Astrocyte of the spinal cord (primary cell): ENCODE measurements around the gene RHOJ.

ENCODE experiments used
- DNase-seq: peaks from one replicate; pipeline ENCODE4 v3.0.0; 2011; ENCODE audit warnings: low read depth, low spot score
- H3K4me3 ChIP-seq: 2 replicates; pipeline ENCODE4 v1.5.1; 2011; ENCODE audit warnings: low read depth, mild to moderate bottlenecking, low read length, moderate library complexity
- in situ Hi-C: cut with HindIII; loops from 2 replicates; pipeline ENCODE4 v1.10.0; 2017; ENCODE audit warnings: low sequenced_read_pairs
- TF ChIP-seq, protein P1 (sequence below): IDR thresholded peaks from 2 replicates; pipeline ENCODE4 v1.5.1; 2012; ENCODE audit warnings: low read depth, mild to moderate bottlenecking, low read length, inconsistent platforms

Gene RHOJ

DNA sequence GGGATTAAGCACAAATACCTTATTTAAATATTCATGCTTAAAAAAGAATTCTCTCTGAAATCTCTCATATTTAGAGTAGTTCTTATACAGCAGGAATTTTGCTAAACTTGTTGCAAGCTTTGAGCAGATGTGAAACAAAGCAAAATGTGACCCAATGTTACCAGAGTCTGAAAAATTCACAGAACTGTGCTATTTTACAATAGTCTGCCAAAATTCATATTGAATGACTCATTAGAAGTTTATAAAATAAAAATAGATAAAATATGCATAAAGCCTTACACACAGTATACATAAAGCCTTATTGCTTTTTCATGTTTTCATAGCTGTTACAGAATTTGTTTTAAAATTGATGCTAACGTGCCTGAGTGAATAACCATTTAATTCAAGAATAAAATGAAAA lies 17.8 kb upstream of the RHOJ start:
- no peak overlapping the region for H3K4me3 ChIP-seq
- TF ChIP-seq, protein P1, sequence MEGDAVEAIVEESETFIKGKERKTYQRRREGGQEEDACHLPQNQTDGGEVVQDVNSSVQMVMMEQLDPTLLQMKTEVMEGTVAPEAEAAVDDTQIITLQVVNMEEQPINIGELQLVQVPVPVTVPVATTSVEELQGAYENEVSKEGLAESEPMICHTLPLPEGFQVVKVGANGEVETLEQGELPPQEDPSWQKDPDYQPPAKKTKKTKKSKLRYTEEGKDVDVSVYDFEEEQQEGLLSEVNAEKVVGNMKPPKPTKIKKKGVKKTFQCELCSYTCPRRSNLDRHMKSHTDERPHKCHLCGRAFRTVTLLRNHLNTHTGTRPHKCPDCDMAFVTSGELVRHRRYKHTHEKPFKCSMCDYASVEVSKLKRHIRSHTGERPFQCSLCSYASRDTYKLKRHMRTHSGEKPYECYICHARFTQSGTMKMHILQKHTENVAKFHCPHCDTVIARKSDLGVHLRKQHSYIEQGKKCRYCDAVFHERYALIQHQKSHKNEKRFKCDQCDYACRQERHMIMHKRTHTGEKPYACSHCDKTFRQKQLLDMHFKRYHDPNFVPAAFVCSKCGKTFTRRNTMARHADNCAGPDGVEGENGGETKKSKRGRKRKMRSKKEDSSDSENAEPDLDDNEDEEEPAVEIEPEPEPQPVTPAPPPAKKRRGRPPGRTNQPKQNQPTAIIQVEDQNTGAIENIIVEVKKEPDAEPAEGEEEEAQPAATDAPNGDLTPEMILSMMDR = no peak
- DNase-seq = peak; percentile 53
- in situ Hi-C loops = no loop called here

DNA sequence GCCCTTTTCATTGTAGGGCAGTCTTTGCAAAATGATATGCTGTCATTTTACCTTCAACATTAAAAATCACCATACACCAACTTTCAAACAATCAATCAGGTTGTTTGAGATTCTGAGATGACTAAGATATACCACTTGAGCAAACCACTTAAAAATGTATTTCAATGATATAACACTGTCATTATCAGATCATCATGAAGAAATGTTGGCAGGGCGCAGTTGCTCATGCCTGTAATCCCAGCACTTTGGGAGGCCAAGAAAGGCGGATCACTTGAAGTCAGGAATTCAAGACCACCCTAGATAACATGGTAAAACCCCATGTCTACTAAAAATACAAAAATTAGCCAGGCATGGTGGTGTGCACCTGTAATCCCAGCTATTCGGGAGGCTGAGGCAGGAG lies 13.0 kb upstream of the RHOJ start:
- in situ Hi-C loops = no loop called here
- no peak overlapping the region for H3K4me3 ChIP-seq
- TF ChIP-seq, protein P1 = no peak
- no peak for DNase-seq

DNA sequence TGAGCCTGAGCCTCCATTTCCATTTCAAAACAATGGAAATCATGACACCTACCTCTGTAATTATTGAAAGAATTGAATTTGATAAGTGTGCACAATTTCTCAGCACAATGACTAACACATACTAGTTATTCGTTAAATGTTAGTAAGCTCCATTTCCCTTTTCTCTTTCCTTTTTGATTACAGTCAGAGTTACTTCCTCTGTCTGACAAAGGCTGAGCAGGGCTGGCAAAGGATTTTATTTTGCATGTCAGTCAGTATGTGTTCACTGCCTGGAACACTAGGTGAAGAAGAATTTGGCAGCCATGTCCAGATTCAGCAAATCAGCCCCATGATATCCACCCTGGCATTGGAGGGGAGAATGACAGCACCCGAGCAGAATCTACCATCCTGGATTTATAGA lies 12.2 kb upstream of the RHOJ start:
- peak; percentile 6 for DNase-seq
- in situ Hi-C loops = no loop called here
- H3K4me3 ChIP-seq = no peak overlapping the region
- TF ChIP-seq, protein P1 = no peak

DNA sequence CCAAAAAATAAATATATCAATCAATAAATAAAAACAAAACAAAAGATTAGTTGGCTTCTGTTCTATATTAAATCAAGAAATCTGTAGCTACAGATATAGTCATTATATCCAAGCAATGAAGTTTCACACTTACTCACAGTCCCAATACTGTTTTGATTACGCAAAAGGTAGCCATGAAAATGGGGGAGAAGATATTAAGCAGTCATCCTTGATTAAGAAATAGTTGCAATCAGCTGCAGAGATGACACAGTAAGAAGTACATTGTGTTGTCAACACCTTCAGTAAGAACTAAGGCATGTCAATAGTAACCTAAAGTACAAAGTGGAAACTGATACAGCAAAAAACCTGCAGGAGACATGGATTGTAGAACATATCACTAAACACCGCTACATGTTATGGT lies 11.0 kb upstream of the RHOJ start:
- no peak overlapping the region for H3K4me3 ChIP-seq
- TF ChIP-seq, protein P1 = no peak
- DNase-seq = no peak
- in situ Hi-C loops = no loop called here

DNA sequence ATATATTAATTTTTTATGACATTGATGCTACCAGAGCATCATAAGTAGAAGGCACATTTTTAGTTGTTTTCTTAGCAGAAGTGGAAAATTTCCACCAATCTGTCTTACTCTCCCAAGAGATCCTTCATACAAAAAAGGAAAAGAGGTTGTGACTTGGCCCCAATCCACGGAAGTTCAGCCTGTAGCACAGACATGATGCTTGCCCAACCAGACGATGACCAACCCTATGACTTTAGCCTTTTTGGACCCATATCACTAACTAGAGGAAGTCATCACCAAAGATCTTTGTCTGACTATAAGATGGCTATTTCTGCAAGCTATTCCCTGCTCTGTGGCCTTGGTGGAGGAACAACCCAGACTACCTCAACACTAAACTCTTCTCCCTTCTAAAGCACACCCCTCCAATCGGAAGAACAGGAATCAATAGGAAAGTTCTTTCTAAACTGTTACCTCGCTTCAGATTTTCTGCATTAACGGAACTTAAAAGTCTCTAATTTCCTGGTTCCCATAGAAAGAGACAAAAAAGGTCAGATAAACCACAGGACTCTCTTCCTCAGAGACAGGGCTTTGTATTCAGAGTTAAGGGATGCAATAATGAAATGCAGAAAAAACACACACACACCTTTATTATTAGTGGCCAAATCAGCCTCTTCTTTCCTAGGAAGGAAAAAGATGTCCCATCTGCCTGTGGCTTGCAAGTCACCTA lies 4.1 kb upstream of the RHOJ start:
- no peak overlapping the region for H3K4me3 ChIP-seq
- DNase-seq = no peak
- TF ChIP-seq, protein P1 = no peak
- in situ Hi-C loops = no loop called here

DNA sequence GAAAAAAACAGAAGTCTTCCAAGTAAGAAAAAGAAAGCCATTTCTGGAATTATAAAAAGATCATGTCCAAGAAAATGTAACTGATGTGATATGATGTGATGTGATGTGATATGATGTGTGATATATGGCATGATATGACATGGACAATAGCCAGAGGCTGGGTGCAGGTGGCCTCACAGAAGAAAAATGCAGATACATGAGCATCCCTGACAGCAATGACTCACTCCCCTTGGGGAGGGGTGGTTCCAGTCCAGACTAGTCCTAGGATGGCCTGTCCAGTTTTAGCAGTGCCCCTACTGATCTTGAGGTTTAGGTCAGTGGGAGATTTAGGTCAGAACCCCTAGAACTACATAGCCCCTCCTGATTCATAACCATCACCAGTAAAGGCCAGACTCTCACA lies 3.5 kb upstream of the RHOJ start:
- in situ Hi-C loops = no loop called here
- TF ChIP-seq, protein P1 = no peak
- H3K4me3 ChIP-seq = no peak overlapping the region
- no peak for DNase-seq
